RPMI8226 (cell line): ENCODE data around the gene RNF34.

Experiments used
- DNase-seq: peaks from one replicate; pipeline ENCODE4 v3.0.0-alpha.2; 2015

Gene RNF34

GRCh38 chr12:121391619-121392324 is 8.1 kb upstream of the RNF34 start:
- DNase-seq = peak; percentile 76

GRCh38 chr12:121392325-121392716 is 7.6 kb upstream of the RNF34 start:
- no peak for DNase-seq

GRCh38 chr12:121397521-121397920 is 2.4 kb upstream of the RNF34 start:
- DNase-seq = no peak

- DNase-seq = no peak
Measured at GRCh38 chr12:121398355-121398754, 1.6 kb upstream of the RNF34 start.

- peak; percentile 43 for DNase-seq
Measured at GRCh38 chr12:121400332-121401139, 618 bp downstream of the RNF34 start.

- no peak for DNase-seq
Measured at GRCh38 chr12:121403721-121404120, 3.8 kb downstream of the RNF34 start.

GRCh38 chr12:121404734-121405133 is 4.8 kb downstream of the RNF34 start:
- peak; percentile 43 for DNase-seq

- DNase-seq = no peak
Measured at GRCh38 chr12:121405211-121405610, 5.3 kb downstream of the RNF34 start.

GRCh38 chr12:121413917-121414316 is 14.0 kb downstream of the RNF34 start:
- no peak for DNase-seq

GRCh38 chr12:121417847-121418246 is 17.9 kb downstream of the RNF34 start:
- no peak for DNase-seq

GRCh38 chr12:121420109-121420508 is 20.2 kb downstream of the RNF34 start:
- no peak for DNase-seq

GRCh38 chr12:121423253-121423652 is 23.3 kb downstream of the RNF34 start:
- no peak for DNase-seq

GRCh38 chr12:121423682-121424623 is 24.0 kb downstream of the RNF34 start:
- DNase-seq = no peak

- DNase-seq = no peak
Measured at GRCh38 chr12:121424624-121424975, 24.7 kb downstream of the RNF34 start.

GRCh38 chr12:121427556-121428050 is 27.7 kb downstream of the RNF34 start:
- DNase-seq = no peak

- no peak for DNase-seq
Measured at GRCh38 chr12:121428883-121429282, 29.0 kb downstream of the RNF34 start.

- DNase-seq = no peak
Measured at GRCh38 chr12:121430833-121431415, 31.0 kb downstream of the RNF34 start.

- DNase-seq = no peak
Measured at GRCh38 chr12:121432740-121433480, 33.0 kb downstream of the RNF34 start.

- no peak for DNase-seq
Measured at GRCh38 chr12:121436706-121437105, 36.8 kb downstream of the RNF34 start.

GRCh38 chr12:121438905-121439304 is 39.0 kb downstream of the RNF34 start:
- no peak for DNase-seq

- DNase-seq = no peak
Measured at GRCh38 chr12:121439715-121440114, 39.8 kb downstream of the RNF34 start.

GRCh38 chr12:121440768-121441167 is 40.9 kb downstream of the RNF34 start:
- no peak for DNase-seq
